ENCODE measurements around the gene CELF3.

- TF ChIP-seq EZH2phosphoT487 (IDR thresholded peaks at IDR 0.05; ENCODE audit: insufficient read depth, low read depth): no peak
- no peak for TF ChIP-seq EZH2 (IDR thresholded peaks at IDR 0.05; ENCODE audit: insufficient read depth, poor library complexity, severe bottlenecking)
Observed at GRCh38 chr1:151733126-151733525, 16.5 kb upstream of the CELF3 start.
